HepG2 (cell line): ENCODE measurements around the gene OR10P1. TPM values are rescaled to one million over a fixed set of nuclear protein-coding genes. Genes with fewer than 3 reads are reported as not detected.

Experiments
- ATAC-seq: fragments of 200-7000 bp; cut with Tn5 transposase; 3 replicates; pipeline ENCODE4 v1.9.1; 2020; ENCODE audit warnings: mild to moderate bottlenecking, moderate library complexity
- BruUV-seq: library from RNA; stranded (reverse); fragments of 400-500 nt; replicated peaks from 2 replicates; lab custom pipeline; 2021; lab: Mats Ljungman, UMichigan
- CTCF ChIA-PET: fragments of 300-600 bp; formaldehyde crosslinking; extraction: SDS; loops from one replicate; lab custom pipeline; 2021; ENCODE audit warnings: low total read pairs, inconsistent platforms, low intra/inter-chr PET ratio; lab: Yijun Ruan, JAX
- POLR2A ChIA-PET: fragments of 350-600 bp; sonication (Branson Sonifier 250); formaldehyde crosslinking; loops from one replicate; lab custom pipeline; 2020; ENCODE audit warnings: antibody characterized with exemption, inconsistent platforms; lab: Yijun Ruan, JAX
- DNase-seq: peaks from one replicate; pipeline ENCODE4 v3.0.0-alpha.2; 2015; ENCODE audit warnings: low spot score
- FAIRE-seq: peaks from 3 replicates; lab custom pipeline; 2011; peaks lifted over from hg19 to GRCh38; lab: Jason Lieb, UNC
- H2AFZ ChIP-seq: one replicate; pipeline ENCODE4 v1.6.1; 2011; ENCODE audit warnings: low read length, inconsistent platforms
- H3K27ac ChIP-seq: fragments of 300-600 bp; 3 replicates; pipeline ENCODE4 v1.8.0; 2011; ENCODE audit warnings: mixed run types, mild to moderate bottlenecking, mixed read lengths, low read length, inconsistent platforms; ENCODE audit not compliant: insufficient read depth; ENCODE audit errors: extremely low read length
- H3K27me3 ChIP-seq, 2 experiments: fragments of 200-600 bp in 1 of 2; 2 replicates in 1 of 2; 3 replicates in 1 of 2; pipeline versions ENCODE4 v1.6.0 to v1.8.0; 2011; ENCODE audit warnings: low read length in 2 of 2, mild to moderate bottlenecking in 2 of 2, moderate library complexity in 2 of 2, inconsistent platforms in 1 of 2; ENCODE audit not compliant: insufficient read depth in 2 of 2, control insufficient read depth in 1 of 2
- H3K36me3 ChIP-seq, 2 experiments: fragments of 200-600 bp in 1 of 2; replicated peaks in 1 of 2; 2 replicates in 1 of 2; 3 replicates in 1 of 2; pipeline versions ENCODE4 v1.5.1 to v1.8.0; 2011; ENCODE audit warnings: low read length in 2 of 2, inconsistent platforms in 1 of 2; ENCODE audit not compliant: insufficient read depth in 2 of 2, control insufficient read depth in 1 of 2
- H3K4me1 ChIP-seq: 2 replicates; pipeline ENCODE4 v1.5.1; 2012; ENCODE audit warnings: low read length, inconsistent platforms; ENCODE audit not compliant: insufficient read depth
- H3K4me2 ChIP-seq: 2 replicates; pipeline ENCODE4 v1.6.0; 2011; ENCODE audit warnings: low read depth, low read length, inconsistent platforms
- H3K4me3 ChIP-seq, 3 experiments: fragments of 200-600 bp in 1 of 3; sonication (generic), shearing (Covaris generic) in 1 of 3; replicated peaks in 1 of 3; 2 replicates each; pipeline ENCODE4 v1.5.1; 2011 to 2016; ENCODE audit warnings: low read length in 3 of 3, inconsistent platforms in 2 of 3, low read depth in 2 of 3, mild to moderate bottlenecking in 2 of 3, control low read depth in 1 of 3, mixed read lengths in 1 of 3; ENCODE audit not compliant: insufficient read depth in 1 of 3
- H3K79me2 ChIP-seq: one replicate; pipeline ENCODE4 v1.6.1; 2011; ENCODE audit warnings: low read length, inconsistent platforms; ENCODE audit not compliant: insufficient read depth
- H3K9ac ChIP-seq: 2 replicates; pipeline ENCODE4 v1.6.0; 2011; ENCODE audit warnings: mild to moderate bottlenecking, low read depth, low read length, inconsistent platforms; ENCODE audit not compliant: insufficient read depth
- H3K9me3 ChIP-seq: 2 replicates; pipeline ENCODE4 v1.5.1; 2012; ENCODE audit warnings: mild to moderate bottlenecking, low read length
- H4K20me1 ChIP-seq: 2 replicates; pipeline ENCODE4 v1.6.0; 2011; ENCODE audit warnings: inconsistent platforms, mild to moderate bottlenecking, low read length, moderate library complexity; ENCODE audit not compliant: insufficient read depth
- HNF4A ChIP-seq: sonication (generic); formaldehyde crosslinking; IDR thresholded peaks from 2 replicates; pipeline ENCODE4 v1.4.0; 2020; ENCODE audit warnings: missing genetic modification reagents
- IKZF1 ChIP-seq: fragments of 450-650 bp; IDR thresholded peaks from 2 replicates; pipeline ENCODE4 v1.7.1; 2016
- MBD4 ChIP-seq: IDR thresholded peaks from 2 replicates; pipeline ENCODE4 v1.6.1; 2012; ENCODE audit warnings: low read length, inconsistent platforms, borderline replicate concordance
- PHF21A ChIP-seq: sonication (generic); formaldehyde crosslinking; IDR thresholded peaks from 2 replicates; pipeline ENCODE4 v1.5.0; 2020; ENCODE audit warnings: mild to moderate bottlenecking, missing genetic modification reagents
- SMC3 ChIP-seq: IDR thresholded peaks from 2 replicates; pipeline ENCODE4 v1.6.1; 2011; ENCODE audit warnings: low read length, improper control_type of control experiment
- ZFP82 ChIP-seq: sonication (generic); formaldehyde crosslinking; IDR thresholded peaks from 2 replicates; pipeline ENCODE4 v1.5.1; 2020; ENCODE audit warnings: mild to moderate bottlenecking, missing genetic modification reagents, borderline replicate concordance
- ZNF83 ChIP-seq: sonication (generic); formaldehyde crosslinking; IDR thresholded peaks from 2 replicates; pipeline ENCODE4 v1.4.0; 2020; ENCODE audit warnings: missing genetic modification reagents, mild to moderate bottlenecking, borderline replicate concordance
- ZSCAN20 ChIP-seq: sonication (generic); formaldehyde crosslinking; IDR thresholded peaks from 2 replicates; pipeline ENCODE4 v1.4.0; 2020; ENCODE audit warnings: missing genetic modification reagents, mild to moderate bottlenecking, borderline replicate concordance
- WGBS: methylation state at CpG from one replicate; pipeline ENCODE4 v1.1.6; 2017; ENCODE audit warnings: low lambda C conversion rate; 5-methylcytosine and 5-hydroxymethylcytosine counted together
- in situ Hi-C: cut with HindIII; loops from 2 replicates; pipeline ENCODE4 v1.10.0; 2017; ENCODE audit warnings: low pct_unique_long_range_greater_than_20kb; ENCODE audit not compliant: extremely low pct_ligation_motif_present
- intact Hi-C: fragments of 100-400 bp; cut with micrococcal nuclease; formaldehyde crosslinking; loops from one replicate; pipeline ENCODE4 v1.10.0; 2022; ENCODE audit not compliant: unreplicated experiment
- polyA plus RNA-seq, 8 experiments: library from polyadenylated mRNA; depleted of rRNA in 3 of 8; stranded (reverse) in 7 of 8; unstranded in 1 of 8; fragments of >200 nt; fragmentation: Illumina TruSeq in 4 of 8; extraction: Trizol in 4 of 8; gene quantifications; 2 replicates each; pipeline versions ENCODE4 v1.2.1 to v1.2.3, GENCODE V29; 2011 to 2016; ENCODE audit warnings: low read depth in 4 of 8, missing spikeins in 1 of 8, mixed read lengths in 1 of 8; ENCODE audit not compliant: insufficient read depth in 1 of 8
- total RNA-seq, 5 experiments: library from RNA; depleted of rRNA; stranded (reverse); fragments of >200 nt; fragmentation: Illumina TruSeq; extraction: Trizol; gene quantifications; 2 replicates each; pipeline ENCODE4 v1.2.3, GENCODE V29; 2016; ENCODE audit warnings: low read depth in 1 of 5
- TF ChIP-seq, protein P1 (sequence below): sonication (generic); formaldehyde crosslinking; IDR thresholded peaks from 2 replicates; pipeline ENCODE4 v1.4.0; 2020; ENCODE audit warnings: missing genetic modification reagents
- TF ChIP-seq, protein P2 (sequence below): sonication (generic); formaldehyde crosslinking; IDR thresholded peaks from 2 replicates; pipeline ENCODE4 v1.9.0; 2021; ENCODE audit warnings: missing genetic modification reagents, mild to moderate bottlenecking, borderline replicate concordance

Gene OR10P1
- total and polyA plus RNA-seq, 2 of the 13 experiments (the other 11 are each of a cell fraction or from before 2014, with no cell fraction given) = not detected

DNA sequence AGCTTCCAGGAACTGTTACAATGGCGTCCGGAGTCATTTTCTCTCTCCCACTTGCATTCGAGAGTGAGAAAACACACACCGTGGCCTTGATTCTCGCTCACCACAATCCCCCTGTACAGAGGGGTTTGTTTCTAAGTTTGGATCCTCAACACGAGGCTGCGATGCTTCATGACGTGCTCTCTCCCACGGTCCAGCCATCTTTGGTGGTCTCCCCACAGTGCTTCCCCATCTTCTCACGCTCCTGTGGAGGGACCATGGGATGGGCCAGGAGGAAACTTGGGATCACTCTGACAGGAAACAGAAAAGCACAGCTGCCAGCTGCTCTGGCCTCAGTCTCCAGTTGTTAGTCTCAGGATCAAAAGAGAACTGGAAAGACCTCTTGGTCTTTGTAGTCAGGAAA is 28.1 kb downstream of the OR10P1 start (continued):
- TF ChIP-seq, protein P1, sequence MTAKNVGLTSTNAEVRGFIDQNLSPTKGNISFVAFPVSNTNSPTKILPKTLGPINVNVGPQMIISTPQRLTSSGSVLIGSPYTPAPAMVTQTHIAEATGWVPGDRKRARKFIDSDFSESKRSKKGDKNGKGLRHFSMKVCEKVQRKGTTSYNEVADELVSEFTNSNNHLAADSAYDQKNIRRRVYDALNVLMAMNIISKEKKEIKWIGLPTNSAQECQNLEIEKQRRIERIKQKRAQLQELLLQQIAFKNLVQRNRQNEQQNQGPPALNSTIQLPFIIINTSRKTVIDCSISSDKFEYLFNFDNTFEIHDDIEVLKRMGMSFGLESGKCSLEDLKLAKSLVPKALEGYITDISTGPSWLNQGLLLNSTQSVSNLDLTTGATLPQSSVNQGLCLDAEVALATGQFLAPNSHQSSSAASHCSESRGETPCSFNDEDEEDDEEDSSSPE (CRISPR knock-in tag) = no peak

DNA sequence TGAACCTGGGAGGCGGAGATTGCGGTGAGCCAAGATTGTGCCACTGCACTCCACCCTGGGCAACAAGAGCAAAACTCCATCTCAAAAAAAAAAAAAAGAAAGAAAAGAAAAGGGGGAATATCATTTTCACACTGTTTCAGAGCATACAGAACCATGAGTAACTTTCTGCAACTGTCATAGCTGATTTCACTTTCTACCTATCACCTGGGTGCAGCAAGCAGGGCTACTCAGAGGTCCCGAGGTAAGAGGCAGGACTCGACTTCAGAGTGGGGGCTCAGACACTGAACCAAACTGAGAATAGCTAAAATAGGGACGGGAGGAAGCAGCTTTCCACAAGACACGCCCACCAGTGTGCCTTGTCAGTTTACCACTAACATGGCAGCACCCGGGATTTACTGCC is 29.8 kb downstream of the OR10P1 start:
- CTCF ChIA-PET = no interaction called here
- Histone ChIP-seq H3K36me3 (no peaks in the 10 kb centered on the region), H3K4me1 (no peaks in the 10 kb centered on the region)
- ATAC-seq (no peak), FAIRE-seq (no peak)
- BruUV-seq = no TSS peak
- no peak for TF ChIP-seq ZSCAN20 (CRISPR knock-in tag)
- no peak for TF ChIP-seq IKZF1
- no peak for TF ChIP-seq ZNF83 (CRISPR knock-in tag)
- no peak for TF ChIP-seq MBD4
- TF ChIP-seq SMC3 = no peak
- no peak for TF ChIP-seq HNF4A (CRISPR knock-in tag)
- no peak for TF ChIP-seq ZFP82 (CRISPR knock-in tag)
- TF ChIP-seq, protein P2, sequence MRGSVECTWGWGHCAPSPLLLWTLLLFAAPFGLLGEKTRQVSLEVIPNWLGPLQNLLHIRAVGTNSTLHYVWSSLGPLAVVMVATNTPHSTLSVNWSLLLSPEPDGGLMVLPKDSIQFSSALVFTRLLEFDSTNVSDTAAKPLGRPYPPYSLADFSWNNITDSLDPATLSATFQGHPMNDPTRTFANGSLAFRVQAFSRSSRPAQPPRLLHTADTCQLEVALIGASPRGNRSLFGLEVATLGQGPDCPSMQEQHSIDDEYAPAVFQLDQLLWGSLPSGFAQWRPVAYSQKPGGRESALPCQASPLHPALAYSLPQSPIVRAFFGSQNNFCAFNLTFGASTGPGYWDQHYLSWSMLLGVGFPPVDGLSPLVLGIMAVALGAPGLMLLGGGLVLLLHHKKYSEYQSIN = no peak
- TF ChIP-seq PHF21A (CRISPR knock-in tag) = no peak
- TF ChIP-seq, all 625 proteins: peak for 0
- Histone ChIP-seq H4K20me1 (no peaks in the 10 kb centered on the region), H3K9ac (no peak overlapping the region), H2AFZ (no peak overlapping the region), H3K4me2 (no peak overlapping the region), H3K4me3 (no peak overlapping the region), H3K27ac (no peak overlapping the region), H3K27me3 (peaks cover 0 to 1% of the 10 kb centered on the region in 2 experiments; a peak in 1 of 5 replicates), H3K9me3 (no peaks in the 10 kb centered on the region), H3K79me2 (no peaks in the 10 kb centered on the region)
- POLR2A ChIA-PET = interaction anchor here (0.5 kb wide), 1 partner anchor 160 kb away, joined by 3 read pairs; no protein-coding TSS in a partner anchor
- intact Hi-C loops (no loop called here), in situ Hi-C loops (no loop called here)
- 42% methylated on average over 7 of the region's 7 CpGs for WGBS
- DNase-seq = no peak
